ENCODE measurements around the gene IL5. TPM values are rescaled to one million over a fixed set of nuclear protein-coding genes. Genes with fewer than 3 reads are reported as not detected.
A peak's percentile ranks its signal among the peaks of the same experiment; 100 is the strongest.
"Not testable (repeated sequence)": the region's sequence is repeated elsewhere in the genome, so short reads cannot be mapped to it uniquely, and the experiment has no call there.

Gene IL5
- total and polyA plus RNA-seq, 11 donors: not detected

DNA sequence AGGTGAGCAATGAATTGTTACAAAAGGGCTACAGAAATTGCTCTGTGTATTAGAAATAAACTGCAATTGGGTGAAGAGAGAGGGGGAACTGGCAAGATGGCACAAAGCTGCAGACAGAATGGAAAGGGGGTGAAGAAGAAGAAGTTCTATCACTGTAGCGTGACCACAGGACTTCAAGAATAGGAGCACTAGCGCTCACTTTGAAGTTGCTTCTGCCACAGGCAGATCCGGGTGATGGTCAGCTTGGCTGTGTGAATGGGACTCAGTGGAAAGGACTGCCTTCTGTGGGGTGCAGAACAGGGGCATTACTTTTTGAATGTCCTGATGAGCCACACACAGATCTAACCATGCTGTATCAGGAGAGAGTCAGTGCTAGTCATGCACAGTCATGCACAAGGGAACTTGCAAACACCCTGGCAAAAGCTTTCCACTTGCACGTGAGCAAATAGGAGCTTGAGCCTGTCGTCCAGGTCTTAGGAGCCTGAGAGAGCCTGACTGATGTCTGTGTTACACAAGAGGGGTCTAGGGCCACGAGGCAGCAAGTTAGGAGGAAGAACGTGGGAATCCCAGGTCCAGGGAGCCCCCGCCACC, 16.3 kb downstream of the IL5 start:
- peaks cover 0 to 6% (median 0%) of the 10 kb centered on the region in 12 donors for H3K4me1 ChIP-seq
- H3K9me3 ChIP-seq: no peaks in the 10 kb centered on the region
- no peak overlapping the region for H3K4me3 ChIP-seq
- WGBS, 4 donors: 72 to 78% (median 74%) methylated on average over 8 of the region's 8 CpGs
- DNase-seq (no peak), ATAC-seq (peak in 1 of 4 donors; percentile 23)
- no peak overlapping the region for H3K27ac ChIP-seq
- intact Hi-C loops (cut with DNase I): loop anchor here in 8 of 10 donors (1.0 to 10.0 kb wide), 6 partner anchors 188 to 298 kb away; partner anchors contain the start of gene SOWAHA (in 2 of the 8)
- no peaks in the 10 kb centered on the region for H3K36me3 ChIP-seq
- TF ChIP-seq, protein P1, sequence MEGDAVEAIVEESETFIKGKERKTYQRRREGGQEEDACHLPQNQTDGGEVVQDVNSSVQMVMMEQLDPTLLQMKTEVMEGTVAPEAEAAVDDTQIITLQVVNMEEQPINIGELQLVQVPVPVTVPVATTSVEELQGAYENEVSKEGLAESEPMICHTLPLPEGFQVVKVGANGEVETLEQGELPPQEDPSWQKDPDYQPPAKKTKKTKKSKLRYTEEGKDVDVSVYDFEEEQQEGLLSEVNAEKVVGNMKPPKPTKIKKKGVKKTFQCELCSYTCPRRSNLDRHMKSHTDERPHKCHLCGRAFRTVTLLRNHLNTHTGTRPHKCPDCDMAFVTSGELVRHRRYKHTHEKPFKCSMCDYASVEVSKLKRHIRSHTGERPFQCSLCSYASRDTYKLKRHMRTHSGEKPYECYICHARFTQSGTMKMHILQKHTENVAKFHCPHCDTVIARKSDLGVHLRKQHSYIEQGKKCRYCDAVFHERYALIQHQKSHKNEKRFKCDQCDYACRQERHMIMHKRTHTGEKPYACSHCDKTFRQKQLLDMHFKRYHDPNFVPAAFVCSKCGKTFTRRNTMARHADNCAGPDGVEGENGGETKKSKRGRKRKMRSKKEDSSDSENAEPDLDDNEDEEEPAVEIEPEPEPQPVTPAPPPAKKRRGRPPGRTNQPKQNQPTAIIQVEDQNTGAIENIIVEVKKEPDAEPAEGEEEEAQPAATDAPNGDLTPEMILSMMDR (IDR thresholded peaks at IDR 0.05): peak in 1 of 12 donors; percentile 2
- no peak for TF ChIP-seq POLR2A (IDR thresholded peaks at IDR 0.05)
- no peaks in the 10 kb centered on the region for H3K27me3 ChIP-seq

GRCh38 chr5:132526290-132526973, 16.9 kb downstream of the IL5 start:
- ATAC-seq (peak; percentile 20 to 83 (median 79)), DNase-seq (peak in 2 of 5 donors; percentile 17 to 23)
- WGBS, 4 donors: 35 to 43% (median 39%) methylated on average over 7 to 11 of the region's 11 CpGs
- no peak overlapping the region for H3K4me3 ChIP-seq
- no peaks in the 10 kb centered on the region for H3K27me3 ChIP-seq
- peaks cover 0 to 6% (median 0%) of the 10 kb centered on the region in 12 donors for H3K4me1 ChIP-seq
- H3K36me3 ChIP-seq: no peaks in the 10 kb centered on the region
- peaks cover 0 to 5% (median 1%) of the 10 kb centered on the region in 12 donors for H3K9me3 ChIP-seq
- no peak overlapping the region for H3K27ac ChIP-seq
- TF ChIP-seq, protein P1 (IDR thresholded peaks at IDR 0.05): peak; percentile 74 to 84 (median 80)
- no peak for TF ChIP-seq POLR2A (IDR thresholded peaks at IDR 0.05)
- intact Hi-C loops (cut with DNase I): loop anchor here in 8 of 10 donors (1.0 to 10.0 kb wide), 6 partner anchors 188 to 298 kb away; partner anchors contain the start of gene SOWAHA (in 2 of the 8)

DNA sequence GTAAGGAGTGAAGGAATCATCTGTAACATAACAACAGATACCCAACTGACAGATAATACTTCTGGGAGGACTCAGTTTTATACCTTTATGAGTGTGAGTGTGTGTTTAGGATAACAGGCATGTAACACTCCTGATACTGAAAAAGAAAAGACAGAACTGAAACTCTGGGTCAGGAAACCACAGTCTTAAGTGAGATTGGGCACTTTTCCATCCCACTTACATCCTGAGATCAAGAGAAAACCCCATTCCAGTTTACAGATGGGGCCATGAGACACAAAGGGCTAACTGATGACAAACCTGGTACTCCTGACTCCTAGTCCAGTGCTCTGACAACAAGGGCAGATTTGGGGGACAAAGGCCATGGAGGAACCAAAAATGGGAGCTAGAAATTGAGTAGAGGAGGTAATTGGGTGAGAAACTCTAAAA, 18.0 kb downstream of the IL5 start:
- no peak overlapping the region for H3K4me3 ChIP-seq
- DNase-seq: no peak
- no peak for ATAC-seq
- peaks cover 0 to 16% (median 7%) of the 10 kb centered on the region in 12 donors for H3K9me3 ChIP-seq
- no peak overlapping the region for H3K27ac ChIP-seq
- no peak for TF ChIP-seq POLR2A (IDR thresholded peaks at IDR 0.05)
- TF ChIP-seq, protein P1 (IDR thresholded peaks at IDR 0.05): no peak
- no peaks in the 10 kb centered on the region for H3K27me3 ChIP-seq
- intact Hi-C loops (cut with DNase I): loop anchor here in 8 of 10 donors (5.0 to 10.0 kb wide), 5 partner anchors 189 to 299 kb away; partner anchors contain the start of gene SOWAHA (in 2 of the 8)
- no peaks in the 10 kb centered on the region for H3K36me3 ChIP-seq
- H3K4me1 ChIP-seq: peaks cover 0 to 6% (median 0%) of the 10 kb centered on the region in 12 donors

DNA sequence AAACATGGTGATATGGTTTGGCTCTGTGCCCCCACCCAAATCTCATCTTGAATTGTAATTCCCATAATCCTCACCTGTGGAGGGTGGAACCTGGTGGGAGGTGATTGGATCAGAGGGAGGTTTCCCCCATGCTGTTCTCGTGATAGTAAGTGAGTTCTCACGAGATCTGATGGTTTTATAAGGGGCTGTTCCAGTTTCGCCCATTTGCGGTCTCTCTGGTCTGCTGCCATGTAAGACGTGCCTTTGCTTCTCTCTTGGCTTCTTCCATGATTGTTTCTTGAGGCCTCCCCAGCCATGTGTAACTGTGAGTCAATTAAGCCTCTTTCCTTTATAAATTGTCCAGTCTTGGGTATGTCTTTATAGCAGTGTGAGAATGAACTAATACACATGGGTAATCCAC, 18.4 kb downstream of the IL5 start:
- not testable (repeated sequence) for H3K4me3 ChIP-seq, H3K27ac ChIP-seq, DNase-seq, H3K36me3 ChIP-seq, ATAC-seq, H3K4me1 ChIP-seq, H3K27me3 ChIP-seq
- 89 to 94% (median 90%) methylated on average over 5 of the region's 5 CpGs for whole genome bisulfite sequencing, 4 donors
- intact Hi-C loops (cut with DNase I): loop anchor here in 8 of 10 donors (5.0 to 10.0 kb wide), 5 partner anchors 190 to 300 kb away; partner anchors contain the start of gene SOWAHA (in 2 of the 8)
- H3K9me3 ChIP-seq: peaks cover 0 to 21% (median 7%) of the 10 kb centered on the region in 12 donors

DNA sequence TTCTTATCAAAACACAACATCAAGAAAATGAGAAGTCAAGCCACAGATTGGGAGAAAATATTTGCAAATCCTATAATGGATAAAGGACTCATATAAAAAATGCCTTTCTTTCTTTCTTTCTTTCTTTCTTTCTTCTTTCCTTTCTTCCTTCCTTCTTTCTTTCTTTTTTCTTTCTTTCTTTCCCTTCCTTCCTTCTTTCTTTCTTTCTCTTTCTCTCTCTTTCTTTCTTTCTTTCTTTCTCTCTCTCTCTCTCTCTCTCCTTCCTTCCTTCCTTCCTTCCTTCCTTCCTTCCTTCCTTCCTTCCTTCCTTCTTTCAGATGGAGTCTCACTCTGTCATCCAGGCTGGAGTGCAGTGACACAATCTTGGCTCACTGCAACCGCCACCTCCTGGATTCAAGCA, 21.3 kb downstream of the IL5 start:
- not testable (repeated sequence) for H3K27me3 ChIP-seq, H3K4me1 ChIP-seq, H3K27ac ChIP-seq, ATAC-seq, H3K4me3 ChIP-seq, DNase-seq, H3K36me3 ChIP-seq
- intact Hi-C loops (cut with DNase I): loop anchor here in 7 of 10 donors (10.0 kb wide), 4 partner anchors 193 to 303 kb away; partner anchors contain the start of gene SOWAHA (in 2 of the 7)
- H3K9me3 ChIP-seq: peaks cover 0 to 21% (median 7%) of the 10 kb centered on the region in 12 donors
- WGBS, 4 donors: 89 to 100% (median 97%) methylated on average over 1 of the region's 1 CpG

GRCh38 chr5:132513618-132514336, 29.5 kb downstream of the IL5 start:
- intact Hi-C loops (cut with DNase I); H3K4me1 ChIP-seq; H3K27me3 ChIP-seq; H3K27ac ChIP-seq; H3K9me3 ChIP-seq; H3K4me3 ChIP-seq; ATAC-seq; DNase-seq; H3K36me3 ChIP-seq: not testable (repeated sequence)
- 90 to 95% (median 93%) methylated on average over 9 to 22 of the region's 25 CpGs for WGBS, 4 donors
